Posterior cingulate gyrus (tissue), 11 donors: ENCODE data around the gene STK32B.
"Not testable (repeated sequence)": the region's sequence is repeated elsewhere in the genome, so short reads cannot be mapped to it uniquely, and the experiment has no call there.

Experiments
- DNase-seq, 10 donors: peaks; one replicate each; pipeline versions ENCODE4 v3.0.0 to v3.0.0-alpha.2; 2020 to 2021; ENCODE audit warnings: mixed read lengths in 3 of 10
- intact Hi-C: fragments of 100-400 bp; cut with DNase I; formaldehyde crosslinking; loops from one replicate; pipeline ENCODE4 v1.15.1; 2023

Gene STK32B

DNA sequence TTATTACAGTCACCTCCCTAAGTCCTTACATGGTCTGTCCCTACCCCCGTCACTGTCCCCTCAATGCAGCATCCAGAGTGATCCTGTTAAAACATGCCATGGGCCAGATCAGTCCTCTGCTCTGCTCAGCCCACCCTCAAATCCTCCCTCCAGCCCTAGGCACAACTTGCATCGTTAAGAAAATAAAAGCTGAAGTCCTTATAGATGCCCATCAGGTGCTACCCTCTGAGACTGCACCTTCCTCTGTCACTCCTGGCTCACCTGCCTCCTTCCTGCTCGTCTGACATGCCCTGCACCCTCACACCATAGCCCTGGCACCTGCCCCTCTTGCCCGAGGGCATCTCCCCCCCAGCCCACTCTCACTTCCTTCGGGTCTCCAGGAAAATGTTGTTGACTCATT is 4.1 kb downstream of the STK32B start:
- intact Hi-C loops, result loop anchor here (10.0 kb wide), 1 partner anchor 319 kb away; no protein-coding TSS in a partner anchor
- no peak for DNase-seq

- no peak for DNase-seq
- intact Hi-C loops, result no loop called here
Measured at GRCh38 chr4:5066101-5066500, 14.8 kb downstream of the STK32B start.

- DNase-seq, intact Hi-C loops: not testable (repeated sequence)
Measured at GRCh38 chr4:5066968-5067367, 15.7 kb downstream of the STK32B start.

DNA sequence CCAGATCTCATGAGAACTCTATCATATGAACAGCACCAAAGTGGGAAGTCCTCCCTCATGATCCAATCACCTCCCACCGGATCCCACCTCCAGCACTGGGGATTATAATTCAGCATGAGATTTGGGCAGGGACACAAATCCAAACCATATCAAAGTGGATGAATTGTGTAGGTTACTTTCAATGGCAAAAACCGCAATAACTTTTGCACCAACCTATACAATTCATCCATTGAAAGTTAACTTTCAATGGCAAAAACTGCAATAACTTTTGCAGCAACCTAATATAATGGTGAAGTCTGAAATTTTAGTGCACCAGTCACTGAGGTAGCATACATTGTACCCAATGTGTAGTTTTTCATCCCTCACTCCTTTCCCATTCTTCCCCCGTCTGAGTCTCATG is 16.6 kb downstream of the STK32B start:
- DNase-seq, result no peak
- intact Hi-C loops, result no loop called here

GRCh38 chr4:5069901-5070300 is 18.6 kb downstream of the STK32B start:
- intact Hi-C loops, result no loop called here
- no peak for DNase-seq

DNA sequence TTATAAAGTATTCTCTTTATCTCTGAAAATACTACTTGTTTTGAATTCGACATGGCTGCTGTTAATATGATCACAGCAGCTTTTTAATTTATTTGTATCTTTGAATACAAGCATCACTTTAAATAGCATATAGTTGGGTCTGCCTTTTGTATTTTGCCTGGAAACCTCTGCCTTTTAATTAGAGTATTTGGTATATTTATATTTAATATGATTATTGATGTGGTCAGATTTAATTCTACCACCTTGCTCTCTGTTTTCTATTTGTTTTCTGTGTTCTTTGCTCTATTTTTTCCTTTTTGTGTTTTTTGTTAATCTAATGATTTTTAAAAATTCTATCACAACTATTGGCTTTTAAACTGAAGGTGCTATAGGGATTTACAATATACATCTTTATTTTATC is 21.7 kb downstream of the STK32B start:
- intact Hi-C loops, result no loop called here
- no peak for DNase-seq

DNA sequence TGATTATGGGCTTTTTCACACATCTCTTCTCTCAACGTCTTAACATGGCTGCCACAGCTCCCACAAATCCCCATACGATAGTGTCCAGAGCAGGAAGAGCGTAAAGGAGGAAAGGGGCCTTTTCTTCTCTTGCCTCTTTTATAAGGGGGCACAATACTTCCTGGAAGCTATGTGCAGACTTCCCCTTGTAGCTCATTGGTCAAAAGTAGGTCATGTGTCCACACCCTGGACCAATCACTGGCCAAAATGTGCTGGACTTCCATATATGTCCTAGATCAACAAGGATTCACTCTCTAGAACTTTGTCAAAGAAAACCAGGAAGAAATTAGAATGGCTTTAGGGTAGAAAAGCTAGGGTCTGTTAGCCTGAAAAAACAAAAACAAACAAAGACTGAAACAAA is 26.7 kb downstream of the STK32B start:
- no peak for DNase-seq
- intact Hi-C loops, result no loop called here

DNA sequence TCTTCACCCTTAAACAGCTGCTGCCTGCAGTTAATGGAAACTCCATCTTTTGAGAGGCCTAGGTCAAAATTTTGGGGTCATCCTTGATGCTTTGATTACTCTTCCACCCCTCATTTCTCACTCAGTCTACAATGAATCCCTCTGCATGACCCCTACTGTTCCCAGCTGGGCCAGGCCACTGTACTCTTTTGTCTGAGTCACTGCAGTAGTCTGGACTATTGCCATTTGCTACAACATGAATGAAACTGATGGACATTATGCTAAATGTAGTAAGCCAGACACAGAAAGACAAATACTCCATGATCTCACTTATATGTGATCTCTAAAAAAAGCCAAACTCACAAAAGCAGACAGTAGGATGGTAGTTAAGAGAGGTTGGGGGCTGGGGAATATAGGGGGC is 28.3 kb downstream of the STK32B start:
- DNase-seq, result no peak

DNA sequence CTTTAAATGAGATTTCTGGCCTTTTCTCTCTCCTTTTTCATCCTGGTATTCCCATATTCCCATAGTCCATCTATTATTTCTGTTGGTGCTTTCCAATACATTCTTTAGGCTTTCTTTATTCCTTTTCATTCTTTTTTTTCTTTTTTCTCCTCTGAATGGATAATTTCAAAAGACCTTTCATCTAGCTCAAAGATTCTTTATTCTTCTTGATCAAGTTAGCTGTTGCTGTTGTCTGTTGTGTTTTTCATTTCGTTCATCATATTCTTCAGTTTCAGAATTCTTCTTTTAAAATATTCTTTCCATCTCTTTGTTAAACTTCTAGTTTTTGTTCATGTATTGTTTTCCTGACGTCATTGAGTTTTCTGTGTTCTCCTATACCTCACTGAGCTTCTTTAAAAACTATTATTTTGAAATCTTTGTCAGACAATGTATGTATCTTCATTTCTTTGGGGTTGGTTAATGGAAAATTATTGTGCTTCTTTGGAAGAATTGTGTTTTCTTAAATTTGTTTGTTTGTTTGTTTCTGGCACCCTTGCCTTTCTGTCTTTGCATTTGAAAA is 30.2 kb downstream of the STK32B start:
- DNase-seq, result no peak
- intact Hi-C loops, result no loop called here

More for the DNA sequence above, 28.3 kb downstream of the STK32B start:
- intact Hi-C loops, result no loop called here

GRCh38 chr4:5082376-5082775 is 31.1 kb downstream of the STK32B start:
- DNase-seq, result no peak
- intact Hi-C loops, result no loop called here

DNA sequence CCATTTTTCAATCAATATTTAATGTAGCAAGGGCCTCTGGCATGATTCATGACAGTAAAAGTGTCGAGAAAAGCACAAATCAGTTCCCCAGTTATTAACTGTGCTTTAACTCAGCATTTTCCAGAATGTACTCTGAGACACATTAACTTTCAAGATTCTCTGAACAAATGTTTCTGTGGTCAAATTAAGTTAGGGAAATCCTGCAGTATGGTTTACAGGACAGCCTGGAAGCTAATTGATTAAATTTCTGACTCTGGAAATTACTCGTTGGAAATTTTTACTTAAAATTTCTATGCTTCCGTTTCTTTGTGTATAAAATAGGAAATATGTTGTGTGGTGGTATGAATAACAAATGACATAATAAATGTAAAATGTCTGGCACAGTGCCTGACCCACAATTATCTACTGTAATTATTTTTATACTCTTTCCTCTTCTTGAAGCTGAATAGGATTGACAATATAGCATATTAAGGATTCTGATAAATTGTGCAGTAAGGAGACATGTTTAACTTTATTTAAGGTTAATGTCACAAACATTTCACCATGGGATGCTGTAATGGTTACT is 33.7 kb downstream of the STK32B start:
- intact Hi-C loops, result no loop called here
- no peak for DNase-seq

DNA sequence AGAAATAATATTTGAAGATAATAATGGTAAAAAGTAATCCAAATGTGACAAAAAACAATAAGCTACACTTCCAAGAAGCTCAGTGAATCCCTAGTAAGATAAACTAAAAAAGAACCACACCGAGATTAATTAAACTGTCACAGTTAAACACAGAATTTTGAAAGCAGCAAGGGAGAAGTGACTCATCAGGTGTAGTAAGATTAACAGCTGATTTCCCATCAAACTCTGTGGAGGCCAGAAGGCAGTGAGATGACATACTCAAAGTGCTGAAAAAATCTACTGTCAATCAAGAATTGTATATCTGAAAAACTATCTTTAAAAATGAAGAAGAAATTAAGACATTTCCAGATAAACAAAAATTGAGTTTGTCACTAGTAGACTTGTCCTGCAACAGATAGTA is 35.3 kb downstream of the STK32B start:
- intact Hi-C loops, result no loop called here
- DNase-seq, result no peak

GRCh38 chr4:5096261-5096660 is 45.0 kb downstream of the STK32B start:
- no peak for DNase-seq
- intact Hi-C loops, result no loop called here

GRCh38 chr4:5098176-5098575 is 46.9 kb downstream of the STK32B start:
- no peak for DNase-seq
- intact Hi-C loops, result no loop called here

DNA sequence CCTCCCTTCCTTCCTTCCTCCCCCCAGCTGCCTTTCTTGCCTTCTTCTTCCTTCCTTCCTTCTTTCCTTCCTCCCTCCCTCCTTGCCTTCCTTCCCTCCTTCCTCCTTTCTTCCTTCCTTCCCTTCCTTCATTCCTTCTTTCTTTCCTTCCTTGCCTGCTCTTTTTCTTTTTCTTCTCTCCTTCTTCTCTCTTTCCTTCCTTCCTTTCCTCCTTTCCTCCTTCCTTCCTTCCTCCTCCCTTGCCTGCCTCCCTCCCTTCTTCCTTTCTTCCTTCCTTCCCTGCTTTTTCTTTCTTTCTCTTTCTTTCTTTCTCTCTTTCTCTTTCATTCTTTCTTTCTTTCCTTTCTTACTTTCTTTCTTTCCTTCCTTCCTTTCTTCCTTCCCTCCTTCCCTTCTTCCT is 49.1 kb downstream of the STK32B start:
- intact Hi-C loops, result no loop called here
- DNase-seq, result no peak

- intact Hi-C loops, result no loop called here
Measured at GRCh38 chr4:5100986-5101385, 49.7 kb downstream of the STK32B start.

DNA sequence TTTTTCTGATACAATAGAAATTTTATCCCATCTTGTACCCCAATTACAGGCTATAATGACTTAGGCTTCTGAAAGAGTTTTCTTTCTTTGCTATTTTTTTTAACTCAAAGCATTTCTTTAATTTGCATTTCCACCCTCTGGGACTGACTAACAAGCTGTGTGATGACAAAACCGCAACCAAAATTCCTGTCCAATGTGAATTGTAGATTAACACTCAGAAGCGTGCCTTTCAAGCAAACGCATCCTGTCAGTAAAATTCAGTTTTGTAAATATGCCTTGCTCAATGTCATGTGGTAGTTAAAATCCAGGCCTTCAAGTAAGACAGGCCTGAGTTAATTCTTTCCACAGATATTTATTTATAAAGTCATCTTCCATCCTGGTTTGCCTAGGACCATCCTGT is 50.3 kb downstream of the STK32B start:
- intact Hi-C loops, result no loop called here
- DNase-seq, result no peak

More at GRCh38 chr4:5100986-5101385, 49.7 kb downstream of the STK32B start:
- no peak for DNase-seq

DNA sequence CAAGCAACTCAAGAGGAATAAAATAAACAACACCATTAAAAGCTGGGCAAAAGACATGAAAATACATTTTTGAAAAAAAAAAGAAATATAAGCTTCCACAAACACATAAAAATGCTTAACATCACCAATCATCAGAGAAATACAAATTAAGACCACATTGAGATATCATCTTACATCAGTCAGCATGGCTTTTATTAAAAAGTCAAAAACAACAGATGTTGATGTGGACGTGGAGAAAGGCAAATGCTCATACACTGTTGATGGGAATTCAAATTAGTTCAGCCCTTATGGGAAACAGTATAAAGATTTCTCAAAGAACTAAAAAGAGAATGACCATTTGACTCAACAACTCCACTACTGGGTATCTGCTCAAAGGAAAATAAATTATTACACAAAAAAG is 59.6 kb downstream of the STK32B start:
- no peak for DNase-seq
- intact Hi-C loops, result no loop called here

GRCh38 chr4:5112333-5113095 is 61.2 kb downstream of the STK32B start:
- intact Hi-C loops, result no loop called here

DNA sequence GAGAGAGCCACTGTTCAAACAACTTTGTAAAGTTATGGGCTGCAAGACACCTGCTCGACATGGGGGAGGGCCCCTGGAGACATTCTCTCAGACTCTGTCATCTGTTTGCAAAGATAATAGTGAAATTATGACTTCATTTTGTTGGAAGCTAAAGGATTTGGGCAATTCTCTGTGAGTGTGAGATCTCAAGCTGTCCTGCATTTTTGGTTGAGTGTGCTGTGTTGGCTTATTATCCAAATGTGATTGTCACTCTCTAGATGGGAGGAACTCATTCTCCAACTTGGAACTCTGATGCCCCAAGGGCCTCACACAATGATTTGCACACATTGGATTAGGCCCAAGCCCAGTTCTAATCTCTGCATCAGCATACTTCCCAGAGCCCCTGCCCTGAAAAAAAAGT is 63.7 kb downstream of the STK32B start:
- DNase-seq, result no peak
- intact Hi-C loops, result no loop called here

More at GRCh38 chr4:5112333-5113095, 61.2 kb downstream of the STK32B start:
- DNase-seq, result no peak

GRCh38 chr4:5118091-5118786 is 67.0 kb downstream of the STK32B start:
- intact Hi-C loops, result no loop called here
- DNase-seq, result no peak
